Type B pancreatic cell (in vitro differentiated cells): ENCODE results near the gene ARRDC3. TPM values are rescaled to one million over a fixed set of nuclear protein-coding genes. Genes with fewer than 3 reads are reported as not detected.
"Not testable (repeated sequence)": the region's sequence is repeated elsewhere in the genome, so short reads cannot be mapped to it uniquely, and the experiment has no call there.

Source experiments
- DNase-seq: peaks from one replicate; pipeline ENCODE4 v3.0.0; 2021; ENCODE audit warnings: mixed read lengths; ENCODE audit not compliant: unreplicated experiment; ENCODE audit errors: extremely low spot score
- H3K27ac Mint-ChIP-seq: 2 replicates; pipeline ENCODE4 v1.8.0; 2021; ENCODE audit warnings: mild to moderate bottlenecking, mixed read lengths
- H3K27me3 Mint-ChIP-seq: 2 replicates; pipeline ENCODE4 v1.8.0; 2021; ENCODE audit warnings: mixed read lengths
- H3K36me3 Mint-ChIP-seq: 2 replicates; pipeline ENCODE4 v1.8.0; 2021; ENCODE audit warnings: mixed read lengths
- H3K4me1 Mint-ChIP-seq: one replicate; pipeline ENCODE4 v1.8.0; 2021; ENCODE audit warnings: mixed read lengths; ENCODE audit not compliant: unreplicated experiment
- H3K4me3 Mint-ChIP-seq: 2 replicates; pipeline ENCODE4 v1.8.0; 2021; ENCODE audit warnings: mild to moderate bottlenecking, mixed read lengths
- H3K9me3 Mint-ChIP-seq: 2 replicates; pipeline ENCODE4 v1.8.0; 2021; ENCODE audit warnings: mixed read lengths
- total RNA-seq: library from RNA; stranded (reverse); gene quantifications from 2 replicates; pipeline ENCODE4 v1.2.1, GENCODE V29; 2021; ENCODE audit warnings: low replicate concordance
- TF ChIP-seq, protein P1 (sequence below): fragments of 200-600 bp; sonication (generic); conservative IDR thresholded peaks from 2 replicates; pipeline ENCODE4 v1.5.0; 2021; ENCODE audit warnings: antibody characterized with exemption, mild to moderate bottlenecking

ARRDC3 gene
- total RNA-seq, 1 donor from 2014 or later, result 98.6 TPM

DNA sequence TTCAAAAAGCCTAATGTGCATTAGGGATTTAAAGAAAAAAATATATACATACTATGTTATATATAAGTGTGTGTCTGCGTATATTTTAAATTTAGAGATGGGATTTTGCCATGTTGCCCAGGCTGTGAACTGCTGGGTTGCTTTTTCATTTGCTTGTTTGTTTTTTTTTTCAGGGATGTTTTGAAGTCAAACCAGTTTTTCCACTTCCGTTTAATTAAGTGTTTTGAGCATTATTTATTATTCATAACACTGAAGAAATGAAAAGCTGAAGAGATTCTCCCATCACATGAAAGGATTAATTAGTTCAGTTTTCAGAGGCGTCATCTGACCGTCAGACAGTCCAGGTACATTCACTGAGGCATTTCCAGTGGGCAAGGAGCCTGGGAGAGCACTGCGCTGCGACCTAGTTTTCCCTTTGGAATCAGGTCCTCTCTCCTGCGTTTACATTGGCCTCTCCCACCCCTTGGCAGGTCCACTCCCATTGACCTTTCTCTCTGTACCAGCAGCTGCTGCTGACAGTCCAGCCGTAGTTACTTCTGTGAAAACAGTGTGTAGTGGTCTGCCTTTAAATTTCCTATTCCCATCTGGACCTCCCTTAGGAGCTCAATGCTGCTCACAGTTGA lies 26.0 kb downstream of the ARRDC3 start:
- H3K27ac Mint-ChIP-seq, result no peak overlapping the region
- no peak for DNase-seq

DNA sequence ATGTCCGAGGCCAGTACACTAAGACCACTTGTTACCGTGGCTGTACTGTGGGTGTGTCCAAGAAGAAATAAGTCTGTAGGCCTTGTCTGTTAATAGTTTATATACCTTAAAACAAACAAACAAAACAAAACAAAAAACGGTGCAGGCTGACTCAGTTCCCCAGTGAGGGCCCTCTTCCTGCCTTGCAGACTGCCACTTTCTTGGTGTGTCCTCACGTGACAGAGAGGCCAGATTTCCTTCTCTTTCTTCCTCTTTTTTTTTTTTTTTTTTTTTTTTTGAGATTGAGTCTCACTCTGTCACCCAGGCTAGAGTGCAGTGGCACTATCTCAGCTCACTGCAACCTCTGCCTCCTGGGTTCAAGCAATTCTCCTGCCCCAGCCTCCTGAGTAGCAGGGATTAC lies 28.2 kb downstream of the ARRDC3 start:
- not testable (repeated sequence) for H3K36me3 Mint-ChIP-seq, H3K27me3 Mint-ChIP-seq, H3K9me3 Mint-ChIP-seq, H3K4me3 Mint-ChIP-seq, H3K27ac Mint-ChIP-seq, DNase-seq
- peaks cover 15% of the 10 kb centered on the region for H3K4me1 Mint-ChIP-seq

More for the DNA sequence above, 26.0 kb downstream of the ARRDC3 start:
- Mint-ChIP-seq H3K4me3 (no peak overlapping the region), H3K4me1 (peaks cover 15% of the 10 kb centered on the region), H3K9me3 (peaks cover 7% of the 10 kb centered on the region), H3K36me3 (no peaks in the 10 kb centered on the region), H3K27me3 (no peaks in the 10 kb centered on the region)
- TF ChIP-seq, protein P1, sequence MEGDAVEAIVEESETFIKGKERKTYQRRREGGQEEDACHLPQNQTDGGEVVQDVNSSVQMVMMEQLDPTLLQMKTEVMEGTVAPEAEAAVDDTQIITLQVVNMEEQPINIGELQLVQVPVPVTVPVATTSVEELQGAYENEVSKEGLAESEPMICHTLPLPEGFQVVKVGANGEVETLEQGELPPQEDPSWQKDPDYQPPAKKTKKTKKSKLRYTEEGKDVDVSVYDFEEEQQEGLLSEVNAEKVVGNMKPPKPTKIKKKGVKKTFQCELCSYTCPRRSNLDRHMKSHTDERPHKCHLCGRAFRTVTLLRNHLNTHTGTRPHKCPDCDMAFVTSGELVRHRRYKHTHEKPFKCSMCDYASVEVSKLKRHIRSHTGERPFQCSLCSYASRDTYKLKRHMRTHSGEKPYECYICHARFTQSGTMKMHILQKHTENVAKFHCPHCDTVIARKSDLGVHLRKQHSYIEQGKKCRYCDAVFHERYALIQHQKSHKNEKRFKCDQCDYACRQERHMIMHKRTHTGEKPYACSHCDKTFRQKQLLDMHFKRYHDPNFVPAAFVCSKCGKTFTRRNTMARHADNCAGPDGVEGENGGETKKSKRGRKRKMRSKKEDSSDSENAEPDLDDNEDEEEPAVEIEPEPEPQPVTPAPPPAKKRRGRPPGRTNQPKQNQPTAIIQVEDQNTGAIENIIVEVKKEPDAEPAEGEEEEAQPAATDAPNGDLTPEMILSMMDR, result no peak

DNA sequence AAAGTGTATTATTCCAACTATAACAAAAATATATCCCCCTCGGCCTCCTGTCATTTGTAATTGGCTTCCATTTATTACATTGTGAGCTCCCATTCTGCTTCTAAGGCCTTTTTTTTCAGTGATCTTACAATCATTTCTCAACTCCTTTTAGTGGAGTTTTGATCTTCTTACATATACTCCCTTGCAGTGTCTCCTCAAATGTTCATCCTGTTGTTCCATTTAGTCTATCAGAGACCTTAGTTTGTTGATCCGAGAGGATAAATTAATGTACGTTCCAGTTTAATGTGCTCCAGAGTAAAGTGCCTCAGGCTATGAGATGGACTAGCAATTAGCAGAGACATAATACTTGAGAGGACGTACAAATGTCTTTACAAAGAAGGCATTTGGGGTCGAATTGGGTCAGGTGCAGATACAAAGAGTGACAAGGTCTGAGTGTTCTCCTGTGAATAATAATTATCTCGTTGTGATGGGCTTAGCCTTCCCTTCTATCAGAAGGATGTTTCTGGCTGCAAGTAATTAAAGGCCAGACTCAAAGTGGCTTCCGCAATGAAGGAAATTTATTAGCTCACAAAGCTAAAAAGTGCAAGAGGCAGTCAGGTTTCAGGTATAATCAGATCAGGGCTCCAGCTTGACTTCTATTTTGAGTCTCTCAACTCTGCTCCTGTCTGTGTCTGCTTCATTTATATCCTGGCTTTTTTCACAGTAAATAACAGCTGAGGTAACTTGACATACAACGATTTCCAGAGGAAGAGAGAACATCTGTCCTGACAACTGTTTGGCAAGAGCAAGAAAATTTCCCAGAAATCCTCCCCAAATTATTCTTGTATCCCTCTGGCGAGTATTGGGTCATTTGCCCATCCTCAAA lies 30.1 kb downstream of the ARRDC3 start:
- no peak for DNase-seq
- TF ChIP-seq, protein P1, result no peak
- Mint-ChIP-seq H3K4me1 (peaks cover 15% of the 10 kb centered on the region), H3K9me3 (peaks cover 5% of the 10 kb centered on the region), H3K4me3 (no peak overlapping the region), H3K27ac (no peak overlapping the region), H3K36me3 (no peaks in the 10 kb centered on the region), H3K27me3 (peaks cover 3% of the 10 kb centered on the region)

DNA sequence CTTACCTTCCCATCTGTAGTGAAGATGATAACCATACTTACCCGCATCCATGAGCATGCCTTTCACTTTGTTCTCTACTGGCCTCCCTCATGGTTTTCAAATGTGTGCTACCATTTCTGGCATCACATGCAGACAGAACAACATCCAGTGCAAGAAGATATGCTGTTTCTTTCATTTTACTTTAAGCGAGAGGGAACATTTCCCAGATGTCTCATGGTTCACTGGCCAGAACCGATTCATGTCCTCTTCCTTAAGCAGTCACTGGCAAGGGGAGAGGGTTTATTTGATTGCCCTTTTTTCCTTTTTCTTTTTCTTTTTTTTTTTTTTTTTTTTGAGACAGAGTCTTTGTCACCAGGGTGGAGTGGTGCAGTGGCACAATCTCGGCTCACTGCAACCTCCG lies 37.7 kb downstream of the ARRDC3 start:
- no peaks in the 10 kb centered on the region for H3K27me3 Mint-ChIP-seq
- H3K4me3 Mint-ChIP-seq, result no peak overlapping the region
- TF ChIP-seq, protein P1, result no peak
- DNase-seq, result no peak
- no peaks in the 10 kb centered on the region for H3K4me1 Mint-ChIP-seq
- peaks cover 17% of the 10 kb centered on the region for H3K9me3 Mint-ChIP-seq
- no peaks in the 10 kb centered on the region for H3K36me3 Mint-ChIP-seq
- H3K27ac Mint-ChIP-seq, result no peak overlapping the region

DNA sequence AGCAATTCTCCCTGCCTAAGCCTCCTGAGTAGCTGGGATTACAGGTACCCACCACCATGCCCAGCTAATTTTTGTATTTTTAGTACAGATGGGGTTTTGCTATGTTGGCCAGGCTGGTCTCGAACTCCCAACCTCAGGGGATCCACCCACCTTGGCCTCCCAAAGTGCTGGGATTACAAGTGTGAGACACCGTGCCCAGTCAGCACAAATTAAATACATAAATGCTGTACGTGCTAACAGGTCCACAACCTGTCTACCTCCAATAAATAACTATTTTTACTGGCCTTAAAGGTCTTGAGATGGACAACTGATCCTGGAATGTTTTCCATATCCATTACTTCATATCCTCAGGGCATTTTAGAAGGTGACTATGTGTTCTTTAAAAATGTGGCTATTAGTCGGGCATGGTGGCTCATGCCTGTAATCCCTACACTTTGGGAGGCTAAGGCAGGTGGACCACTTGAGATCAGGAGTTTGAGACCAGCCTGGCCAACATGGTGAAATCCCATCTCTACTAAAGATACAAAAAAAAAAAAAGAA lies 38.4 kb downstream of the ARRDC3 start:
- DNase-seq, H3K27me3 Mint-ChIP-seq, H3K4me1 Mint-ChIP-seq, H3K36me3 Mint-ChIP-seq, H3K27ac Mint-ChIP-seq, H3K4me3 Mint-ChIP-seq: not testable (repeated sequence)
- peaks cover 17% of the 10 kb centered on the region for H3K9me3 Mint-ChIP-seq

DNA sequence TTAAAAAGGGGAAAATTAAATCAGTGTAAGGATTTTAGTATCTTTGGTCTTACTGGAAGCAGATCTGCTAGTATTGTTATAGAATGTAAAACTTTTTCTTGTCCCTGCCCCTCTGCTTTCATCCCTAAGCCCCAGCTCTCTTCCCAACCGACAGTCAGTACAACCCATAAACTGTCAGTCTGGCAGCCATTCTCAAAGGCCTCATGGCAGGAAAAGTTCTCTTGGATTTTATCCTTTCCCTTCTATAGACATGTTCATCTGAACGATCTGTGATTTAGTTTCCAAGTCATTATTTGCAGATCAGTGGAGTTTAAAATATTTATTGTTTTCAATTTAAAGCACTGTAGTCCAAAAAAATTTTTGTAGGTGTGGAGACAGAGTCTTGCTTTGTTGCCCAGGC lies 39.2 kb downstream of the ARRDC3 start:
- H3K27me3 Mint-ChIP-seq, result no peaks in the 10 kb centered on the region

DNA sequence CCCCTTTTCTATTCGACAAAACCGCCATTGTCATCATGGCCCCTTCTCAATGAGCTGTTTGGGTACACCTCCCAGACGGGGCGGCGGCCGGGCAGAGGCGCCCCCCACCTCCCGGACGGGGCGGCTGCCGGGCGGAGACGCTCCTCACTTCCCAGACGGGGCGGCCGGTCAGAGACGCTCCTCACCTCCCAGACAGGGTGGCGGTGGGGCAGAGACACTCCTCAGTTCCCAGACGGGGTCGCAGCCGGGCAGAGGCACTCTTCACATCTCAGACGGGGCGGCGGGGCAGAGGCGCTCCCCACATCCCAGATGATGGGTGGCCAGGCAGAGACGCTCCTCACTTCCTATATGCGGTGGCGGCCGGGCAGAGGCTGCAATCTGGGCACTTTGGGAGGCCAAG lies 40.2 kb downstream of the ARRDC3 start:
- H3K36me3 Mint-ChIP-seq, H3K27ac Mint-ChIP-seq: not testable (repeated sequence)

More for the DNA sequence above, 39.2 kb downstream of the ARRDC3 start:
- no peak overlapping the region for H3K27ac Mint-ChIP-seq
- TF ChIP-seq, protein P1, result no peak
- no peak for DNase-seq
- no peaks in the 10 kb centered on the region for H3K36me3 Mint-ChIP-seq
- H3K4me3 Mint-ChIP-seq, result no peak overlapping the region
- no peaks in the 10 kb centered on the region for H3K4me1 Mint-ChIP-seq
- peaks cover 17% of the 10 kb centered on the region for H3K9me3 Mint-ChIP-seq

More for the DNA sequence above, 40.2 kb downstream of the ARRDC3 start:
- not testable (repeated sequence) for H3K4me3 Mint-ChIP-seq, H3K4me1 Mint-ChIP-seq, DNase-seq, H3K27me3 Mint-ChIP-seq
- peaks cover 13% of the 10 kb centered on the region for H3K9me3 Mint-ChIP-seq
